ENCODE measurements around the gene VAX1. TPM values are rescaled to one million over a fixed set of nuclear protein-coding genes. Genes with fewer than 3 reads are reported as not detected.
"Not testable (repeated sequence)": the region's sequence is repeated elsewhere in the genome, so short reads cannot be mapped to it uniquely, and the experiment has no call there.

The VAX1 gene
- total RNA-seq: not detected
- total RNA-seq (2013): not detected

DNA sequence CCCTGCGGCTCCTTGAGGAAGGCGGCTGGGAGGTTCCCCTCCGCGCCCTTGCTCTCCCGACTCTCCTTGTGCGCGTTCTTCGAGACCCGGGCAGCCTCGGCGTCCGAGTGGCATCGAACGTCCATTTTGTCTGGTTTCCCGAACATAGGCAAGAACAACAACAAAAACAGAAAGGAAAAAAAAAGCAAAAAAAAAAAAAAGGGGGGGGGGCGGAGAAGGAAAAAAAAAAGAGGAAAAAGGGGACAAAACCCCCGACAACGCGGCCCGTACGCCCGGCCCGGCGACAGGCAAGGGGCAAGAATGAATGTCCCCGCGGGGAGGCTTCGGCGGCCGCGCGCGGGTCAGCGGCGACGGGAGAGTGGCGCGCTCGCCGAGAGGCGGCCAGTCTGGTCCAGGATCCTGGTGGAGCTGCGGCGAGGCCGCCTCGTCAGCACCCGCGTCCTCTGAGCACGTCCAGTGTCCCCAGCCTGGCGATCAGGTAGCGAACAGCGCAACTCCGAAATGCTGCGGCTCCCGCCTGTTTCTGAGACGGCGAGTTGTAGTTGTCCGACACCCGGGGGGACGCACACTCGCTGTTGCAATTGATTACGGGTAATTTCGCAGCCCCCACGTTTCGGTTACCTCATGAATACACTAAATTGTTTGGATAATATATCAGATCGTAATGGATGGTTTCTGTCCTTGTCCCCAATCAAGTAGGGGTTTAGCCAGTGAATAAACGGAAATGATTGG lies at the start of gene VAX1:
TSS of gene VAX1 (minus strand) at position 360 of the 732 bp plus-strand sequence. CDS start at position 146, 214 bp downstream.
- DNase-seq (no peak), ATAC-seq (no peak)
- Histone ChIP-seq H3K9me3 (ENCODE audit: control insufficient read depth, insufficient read depth, low read length) (no peaks in the 10 kb centered on the region), H3K27me3 (ENCODE audit: control insufficient read depth, insufficient read depth, low read length) (peaks cover 41% of the 10 kb centered on the region), H3K4me1 (ENCODE audit: control insufficient read depth, insufficient read depth, low read length) (peaks cover 3% of the 10 kb centered on the region), H3K4me3 (ENCODE audit: low read length) (no peak within 1 kb of the TSS), H3K36me3 (ENCODE audit: control insufficient read depth, insufficient read depth, low read length) (no peaks in the 10 kb centered on the region), H3K27ac (ENCODE audit: low read length) (no peak within 1 kb of the TSS)
- H3K36me3 Mint-ChIP-seq: peaks cover 7% of the 10 kb centered on the region
- peaks cover 0 to 4% of the 10 kb centered on the region in 2 donors for H3K4me1 Mint-ChIP-seq
- no peak within 1 kb of the TSS for H3K27ac Mint-ChIP-seq
- peaks cover 51 to 58% of the 10 kb centered on the region in 2 donors for H3K27me3 Mint-ChIP-seq (ENCODE audit: low read depth in 2 of 2)
- no peak for TF ChIP-seq CTCF (IDR thresholded peaks at IDR 0.05)
- H3K4me3 Mint-ChIP-seq: no peak within 1 kb of the TSS
- 10% methylated on average over 58 of the region's 65 CpGs for WGBS (ENCODE audit: insufficient coverage)
- intact Hi-C loops (cut with micrococcal nuclease): no loop called here
- no peaks in the 10 kb centered on the region for H3K9me3 Mint-ChIP-seq

- no peak overlapping the region for H3K27ac ChIP-seq (ENCODE audit: low read length)
- H3K4me3 ChIP-seq (ENCODE audit: low read length): no peak overlapping the region
- intact Hi-C loops (cut with micrococcal nuclease): no loop called here
- Mint-ChIP-seq H3K4me1 (no peaks in the 10 kb centered on the region), H3K27me3 (ENCODE audit: low read depth in 2 of 2) (peaks cover 12 to 20% of the 10 kb centered on the region in 2 donors), H3K4me3 (no peak overlapping the region), H3K36me3 (no peaks in the 10 kb centered on the region), H3K27ac (no peak overlapping the region), H3K9me3 (no peaks in the 10 kb centered on the region)
- no peaks in the 10 kb centered on the region for H3K4me1 ChIP-seq (ENCODE audit: control insufficient read depth, insufficient read depth, low read length)
- H3K9me3 ChIP-seq (ENCODE audit: control insufficient read depth, insufficient read depth, low read length): peaks cover 5% of the 10 kb centered on the region
- DNase-seq (peak in 1 of 2 donors; percentile 21), ATAC-seq (no peak)
- WGBS (ENCODE audit: insufficient coverage): 69% methylated on average over 4 of the region's 4 CpGs
- no peaks in the 10 kb centered on the region for H3K27me3 ChIP-seq (ENCODE audit: control insufficient read depth, insufficient read depth, low read length)
- no peaks in the 10 kb centered on the region for H3K36me3 ChIP-seq (ENCODE audit: control insufficient read depth, insufficient read depth, low read length)
- TF ChIP-seq CTCF (IDR thresholded peaks at IDR 0.05): no peak
Observed at GRCh38 chr10:117186832-117187615, 49.0 kb upstream of the VAX1 start.

- H3K27ac Mint-ChIP-seq; ATAC-seq; DNase-seq; H3K27me3 ChIP-seq (ENCODE audit: control insufficient read depth, insufficient read depth, low read length); H3K9me3 ChIP-seq (ENCODE audit: control insufficient read depth, insufficient read depth, low read length); H3K4me1 Mint-ChIP-seq; H3K4me3 ChIP-seq (ENCODE audit: low read length); H3K9me3 Mint-ChIP-seq; H3K4me1 ChIP-seq (ENCODE audit: control insufficient read depth, insufficient read depth, low read length); H3K36me3 ChIP-seq (ENCODE audit: control insufficient read depth, insufficient read depth, low read length); intact Hi-C loops (cut with micrococcal nuclease); H3K4me3 Mint-ChIP-seq; H3K27ac ChIP-seq (ENCODE audit: low read length); H3K36me3 Mint-ChIP-seq: not testable (repeated sequence)
- 95% methylated on average over 4 of the region's 4 CpGs for WGBS (ENCODE audit: insufficient coverage)
- peaks cover 10 to 22% of the 10 kb centered on the region in 2 donors for H3K27me3 Mint-ChIP-seq (ENCODE audit: low read depth in 2 of 2)
Observed at GRCh38 chr10:117185817-117186216, 47.7 kb upstream of the VAX1 start.

DNA sequence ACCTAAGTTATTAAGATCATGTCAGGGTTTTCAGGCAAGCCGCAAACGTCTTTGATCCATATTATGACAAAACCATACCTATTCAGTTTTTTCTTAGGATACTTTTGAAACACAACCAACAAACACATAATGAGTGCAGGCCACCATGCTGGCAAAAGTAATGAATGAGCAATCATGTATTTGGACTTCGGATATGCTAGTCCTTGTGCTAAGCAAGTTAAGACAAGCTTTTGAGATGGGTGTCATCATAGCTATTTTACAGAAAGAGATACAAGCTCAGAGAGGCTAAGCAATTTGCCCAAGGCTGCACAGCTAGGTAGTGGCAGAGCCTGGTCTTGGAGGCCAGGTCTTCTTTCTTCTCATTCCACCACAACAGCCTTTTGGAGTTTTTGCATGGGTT lies 46.8 kb upstream of the VAX1 start:
- Mint-ChIP-seq H3K27me3 (ENCODE audit: low read depth in 2 of 2) (peaks cover 17 to 32% of the 10 kb centered on the region in 2 donors), H3K4me3 (no peak overlapping the region), H3K9me3 (no peaks in the 10 kb centered on the region), H3K36me3 (no peaks in the 10 kb centered on the region), H3K27ac (no peak overlapping the region), H3K4me1 (no peaks in the 10 kb centered on the region)
- Histone ChIP-seq H3K4me1 (ENCODE audit: control insufficient read depth, insufficient read depth, low read length) (no peaks in the 10 kb centered on the region), H3K27ac (ENCODE audit: low read length) (no peak overlapping the region), H3K36me3 (ENCODE audit: control insufficient read depth, insufficient read depth, low read length) (no peaks in the 10 kb centered on the region), H3K27me3 (ENCODE audit: control insufficient read depth, insufficient read depth, low read length) (no peaks in the 10 kb centered on the region), H3K9me3 (ENCODE audit: control insufficient read depth, insufficient read depth, low read length) (peaks cover 5% of the 10 kb centered on the region), H3K4me3 (ENCODE audit: low read length) (no peak overlapping the region)
- no peak for TF ChIP-seq CTCF (IDR thresholded peaks at IDR 0.05)
- no peak for DNase-seq
- whole genome bisulfite sequencing (ENCODE audit: insufficient coverage): 84% methylated on average over 3 of the region's 3 CpGs
- intact Hi-C loops (cut with micrococcal nuclease): no loop called here
- ATAC-seq: no peak

Data from natural killer cell (primary cell).